Measurements from ENCODE around the gene SLIT3. TPM values are rescaled to one million over a fixed set of nuclear protein-coding genes. Genes with fewer than 3 reads are reported as not detected.

Gene SLIT3
- total RNA-seq, 1 experiment from 2014 or later = 0.92 TPM

DNA sequence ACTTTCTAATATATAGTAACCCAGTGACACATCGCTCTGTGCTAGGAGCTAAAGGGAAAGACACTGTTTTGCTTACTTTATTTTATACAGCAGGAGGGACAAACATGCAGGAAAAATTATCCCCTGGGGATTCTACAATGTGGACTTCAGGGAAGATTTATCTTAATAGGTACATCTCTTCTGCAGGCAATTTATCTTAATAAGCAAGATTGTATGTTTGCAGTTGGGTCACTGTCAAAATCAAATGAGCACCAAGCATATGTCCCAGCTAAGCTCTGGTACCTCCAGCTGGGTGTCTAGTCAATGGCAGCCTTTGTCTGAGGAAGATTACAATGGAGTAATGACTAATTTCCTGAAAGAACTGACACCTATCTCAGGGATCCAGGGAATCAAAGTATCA, 411.9 kb downstream of the SLIT3 start:
- H3K27ac Mint-ChIP-seq = no peak overlapping the region
- no peak for DNase-seq
- H4K8ac ChIP-seq (replicated peaks; ENCODE audit: insufficient read length, low read depth, low read length) = no peak overlapping the region
- no peak overlapping the region for H2AFZ ChIP-seq (ENCODE audit: low read length)
- H3K9me3 Mint-ChIP-seq = no peaks in the 10 kb centered on the region
- H4K5ac ChIP-seq (ENCODE audit: insufficient read length, low read depth, low read length) = no peak overlapping the region
- H2BK12ac ChIP-seq (ENCODE audit: insufficient read length, low read depth, low read length) = no peak overlapping the region
- H3K27ac ChIP-seq (ENCODE audit: insufficient read length, low read depth, low read length) = no peak overlapping the region
- H3K79me1 ChIP-seq (ENCODE audit: insufficient read depth, low read depth, low read length, poor library complexity, severe bottlenecking) = no peaks in the 10 kb centered on the region
- H4K20me1 ChIP-seq (ENCODE audit: control insufficient read depth, insufficient read depth, insufficient read length) = no peaks in the 10 kb centered on the region
- H4K91ac ChIP-seq (ENCODE audit: insufficient read length, low read depth, low read length) = no peak overlapping the region
- H2BK5ac ChIP-seq (ENCODE audit: insufficient read length, low read length) = no peak overlapping the region
- TF ChIP-seq, protein P1, sequence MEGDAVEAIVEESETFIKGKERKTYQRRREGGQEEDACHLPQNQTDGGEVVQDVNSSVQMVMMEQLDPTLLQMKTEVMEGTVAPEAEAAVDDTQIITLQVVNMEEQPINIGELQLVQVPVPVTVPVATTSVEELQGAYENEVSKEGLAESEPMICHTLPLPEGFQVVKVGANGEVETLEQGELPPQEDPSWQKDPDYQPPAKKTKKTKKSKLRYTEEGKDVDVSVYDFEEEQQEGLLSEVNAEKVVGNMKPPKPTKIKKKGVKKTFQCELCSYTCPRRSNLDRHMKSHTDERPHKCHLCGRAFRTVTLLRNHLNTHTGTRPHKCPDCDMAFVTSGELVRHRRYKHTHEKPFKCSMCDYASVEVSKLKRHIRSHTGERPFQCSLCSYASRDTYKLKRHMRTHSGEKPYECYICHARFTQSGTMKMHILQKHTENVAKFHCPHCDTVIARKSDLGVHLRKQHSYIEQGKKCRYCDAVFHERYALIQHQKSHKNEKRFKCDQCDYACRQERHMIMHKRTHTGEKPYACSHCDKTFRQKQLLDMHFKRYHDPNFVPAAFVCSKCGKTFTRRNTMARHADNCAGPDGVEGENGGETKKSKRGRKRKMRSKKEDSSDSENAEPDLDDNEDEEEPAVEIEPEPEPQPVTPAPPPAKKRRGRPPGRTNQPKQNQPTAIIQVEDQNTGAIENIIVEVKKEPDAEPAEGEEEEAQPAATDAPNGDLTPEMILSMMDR (conservative IDR thresholded peaks at IDR 0.05) = no peak
- peaks cover 4 to 15% of the 10 kb centered on the region in 2 experiments; a peak in 3 of 4 replicates for H3K4me1 Mint-ChIP-seq
- H3K4ac ChIP-seq (ENCODE audit: low read depth, low read length) = no peak overlapping the region
- no peak overlapping the region for H3K4me2 ChIP-seq (ENCODE audit: insufficient read depth, insufficient read length, low read length)
- H3K79me2 ChIP-seq (ENCODE audit: insufficient read depth, low read length) = no peaks in the 10 kb centered on the region
- no peak overlapping the region for H2AK5ac ChIP-seq (ENCODE audit: insufficient read length, low read length)
- no peak overlapping the region for H2BK15ac ChIP-seq (ENCODE audit: low read depth, low read length)
- H2BK120ac ChIP-seq (ENCODE audit: low read depth, low read length, poor library complexity, severe bottlenecking) = no peak overlapping the region
- no peak overlapping the region for H3K18ac ChIP-seq (ENCODE audit: insufficient read length, low read depth, low read length)
- H3K4me3 Mint-ChIP-seq = no peak overlapping the region
- no peak overlapping the region for H3K23ac ChIP-seq (ENCODE audit: insufficient read length, low read depth, low read length)
- H3K23me2 ChIP-seq (ENCODE audit: insufficient read length, low read depth, low read length, poor library complexity, severe bottlenecking) = no peaks in the 10 kb centered on the region
- H3T11ph ChIP-seq (ENCODE audit: low read length) = no peak overlapping the region
- no peak overlapping the region for H3K9ac ChIP-seq (ENCODE audit: extremely low read depth, insufficient read length, low read length)
- H3K36me3 Mint-ChIP-seq (ENCODE audit: insufficient read depth in 1 of 3, low read depth in 3 of 3) = no peaks in the 10 kb centered on the region
- H3K9me3 ChIP-seq (ENCODE audit: control insufficient read depth, low read depth, low read length) = no peaks in the 10 kb centered on the region
- H3K14ac ChIP-seq (ENCODE audit: insufficient read depth, low read length) = no peak overlapping the region
- no peaks in the 10 kb centered on the region for H3K4me1 ChIP-seq (ENCODE audit: insufficient read depth, low read length)
- H3K56ac ChIP-seq (ENCODE audit: insufficient read length, low read depth, low read length) = no peak overlapping the region
- WGBS (ENCODE audit: extremely low coverage, insufficient read length, low lambda C conversion rate) = no CpG with 5 or more reads among the region's 1 CpG
- no peaks in the 10 kb centered on the region for H3K27me3 ChIP-seq (ENCODE audit: insufficient read depth, low read length)
- peaks cover 7% of the 10 kb centered on the region for H3K27me3 Mint-ChIP-seq (ENCODE audit: low read depth)
- H2BK20ac ChIP-seq (ENCODE audit: low read depth, low read length, poor library complexity, severe bottlenecking) = no peak overlapping the region
